ENCODE measurements around the gene VRK1. TPM values are rescaled to one million over a fixed set of nuclear protein-coding genes. Genes with fewer than 3 reads are reported as not detected.

VRK1 gene
- total and polyA plus RNA-seq, 4 donors = 1.8 to 50.4 (median 3.3) TPM

DNA sequence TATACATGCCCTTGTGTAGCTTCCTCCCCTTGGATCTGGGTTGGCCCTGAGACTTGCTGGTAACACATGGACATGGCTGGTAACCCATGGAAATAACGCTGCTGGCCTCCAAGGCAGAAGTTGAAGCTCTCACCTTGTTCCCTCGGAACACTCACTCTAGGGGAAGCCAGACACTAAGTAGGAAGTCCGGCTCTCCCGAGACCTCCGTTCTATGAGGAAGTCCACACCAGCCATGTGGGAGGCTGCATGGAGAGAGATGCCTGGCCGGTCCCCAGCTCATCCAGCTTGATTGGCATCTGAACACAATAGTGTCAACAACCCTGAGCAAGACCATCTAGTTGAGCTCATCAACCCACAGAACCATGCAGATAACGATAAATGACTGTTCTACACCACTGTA, 39.7 kb upstream of the VRK1 start:
- no peaks in the 10 kb centered on the region for H3K36me3 ChIP-seq (ENCODE audit: control insufficient read depth in 4 of 4, insufficient read depth in 3 of 4, low read depth in 1 of 4, low read length in 3 of 4)
- no peaks in the 10 kb centered on the region for H3K4me1 ChIP-seq (ENCODE audit: control insufficient read depth in 4 of 4, insufficient read depth in 4 of 4, low read length in 3 of 4)
- no peak for DNase-seq (ENCODE audit: low spot score)
- TF ChIP-seq HNF4A (conservative IDR thresholded peaks at IDR 0.05) = no peak
- TF ChIP-seq HNF4G (IDR thresholded peaks at IDR 0.05) = no peak
- no peak for TF ChIP-seq FOXA2 (IDR thresholded peaks at IDR 0.05)
- TF ChIP-seq GABPA (IDR thresholded peaks at IDR 0.05 in 1 of 2, conservative IDR thresholded peaks at IDR 0.05 in 1 of 2) = no peak
- TF ChIP-seq, protein P1, sequence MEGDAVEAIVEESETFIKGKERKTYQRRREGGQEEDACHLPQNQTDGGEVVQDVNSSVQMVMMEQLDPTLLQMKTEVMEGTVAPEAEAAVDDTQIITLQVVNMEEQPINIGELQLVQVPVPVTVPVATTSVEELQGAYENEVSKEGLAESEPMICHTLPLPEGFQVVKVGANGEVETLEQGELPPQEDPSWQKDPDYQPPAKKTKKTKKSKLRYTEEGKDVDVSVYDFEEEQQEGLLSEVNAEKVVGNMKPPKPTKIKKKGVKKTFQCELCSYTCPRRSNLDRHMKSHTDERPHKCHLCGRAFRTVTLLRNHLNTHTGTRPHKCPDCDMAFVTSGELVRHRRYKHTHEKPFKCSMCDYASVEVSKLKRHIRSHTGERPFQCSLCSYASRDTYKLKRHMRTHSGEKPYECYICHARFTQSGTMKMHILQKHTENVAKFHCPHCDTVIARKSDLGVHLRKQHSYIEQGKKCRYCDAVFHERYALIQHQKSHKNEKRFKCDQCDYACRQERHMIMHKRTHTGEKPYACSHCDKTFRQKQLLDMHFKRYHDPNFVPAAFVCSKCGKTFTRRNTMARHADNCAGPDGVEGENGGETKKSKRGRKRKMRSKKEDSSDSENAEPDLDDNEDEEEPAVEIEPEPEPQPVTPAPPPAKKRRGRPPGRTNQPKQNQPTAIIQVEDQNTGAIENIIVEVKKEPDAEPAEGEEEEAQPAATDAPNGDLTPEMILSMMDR (IDR thresholded peaks at IDR 0.05; ENCODE audit: low read depth, low read length, missing input control) = no peak
- TF ChIP-seq RXRA (IDR thresholded peaks at IDR 0.05) = no peak
- no peak for TF ChIP-seq SP1 (IDR thresholded peaks at IDR 0.05)
- TF ChIP-seq, protein P2, sequence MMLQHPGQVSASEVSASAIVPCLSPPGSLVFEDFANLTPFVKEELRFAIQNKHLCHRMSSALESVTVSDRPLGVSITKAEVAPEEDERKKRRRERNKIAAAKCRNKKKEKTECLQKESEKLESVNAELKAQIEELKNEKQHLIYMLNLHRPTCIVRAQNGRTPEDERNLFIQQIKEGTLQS (IDR thresholded peaks at IDR 0.05) = no peak
- TF ChIP-seq RAD21 (IDR thresholded peaks at IDR 0.05) = no peak
- WGBS = 64% methylated on average over 7 of the region's 7 CpGs
- H3K27ac ChIP-seq (ENCODE audit: low read depth in 1 of 2, low read length in 2 of 2) = no peak overlapping the region
- H3K9ac ChIP-seq (ENCODE audit: low read depth in 1 of 2, low read length in 2 of 2) = no peak overlapping the region
- no peak overlapping the region for H3K4me3 ChIP-seq (ENCODE audit: low read depth in 1 of 3, low read length in 3 of 3)
- no peaks in the 10 kb centered on the region for H3K9me3 ChIP-seq (ENCODE audit: control insufficient read depth in 4 of 4, low read length in 3 of 4)
- H3K27me3 ChIP-seq (ENCODE audit: control insufficient read depth in 4 of 4, insufficient read depth in 4 of 4, low read length in 3 of 4) = peaks cover 0 to 6% (median 3%) of the 10 kb centered on the region in 4 donors

DNA sequence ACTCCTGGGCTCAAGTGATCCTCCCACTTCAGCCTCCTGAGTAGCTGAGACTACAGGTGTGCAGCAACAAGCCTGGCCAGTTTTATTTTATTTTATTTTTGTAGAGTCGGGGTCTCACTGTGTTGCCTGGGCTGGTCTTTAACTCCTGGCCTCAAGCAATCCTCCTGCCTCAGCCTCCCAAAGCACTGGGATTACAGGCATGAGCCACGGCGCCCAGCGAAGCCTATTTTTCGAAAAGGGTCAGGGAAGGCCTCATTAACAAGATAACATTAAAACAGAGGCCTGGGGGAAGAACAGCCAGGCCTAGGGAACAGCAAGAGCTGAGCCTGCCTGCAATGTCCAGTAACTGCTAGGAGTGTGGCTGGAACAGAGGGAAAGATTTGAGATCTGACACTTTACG, 36.1 kb upstream of the VRK1 start:
- TF ChIP-seq FOXA1 (IDR thresholded peaks at IDR 0.05) = no peak
- TF ChIP-seq, protein P3, sequence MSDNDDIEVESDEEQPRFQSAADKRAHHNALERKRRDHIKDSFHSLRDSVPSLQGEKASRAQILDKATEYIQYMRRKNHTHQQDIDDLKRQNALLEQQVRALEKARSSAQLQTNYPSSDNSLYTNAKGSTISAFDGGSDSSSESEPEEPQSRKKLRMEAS (IDR thresholded peaks at IDR 0.05) = no peak
- Histone ChIP-seq H3K9ac (ENCODE audit: low read depth in 1 of 2, low read length in 2 of 2) (no peak overlapping the region), H3K27ac (ENCODE audit: low read depth in 1 of 2, low read length in 2 of 2) (no peak overlapping the region), H3K4me1 (ENCODE audit: control insufficient read depth in 4 of 4, insufficient read depth in 4 of 4, low read length in 3 of 4) (peaks cover 0 to 2% (median 0%) of the 10 kb centered on the region in 4 donors), H3K27me3 (ENCODE audit: control insufficient read depth in 4 of 4, insufficient read depth in 4 of 4, low read length in 3 of 4) (peaks cover 0 to 4% (median 2%) of the 10 kb centered on the region in 4 donors), H3K36me3 (ENCODE audit: control insufficient read depth in 4 of 4, insufficient read depth in 3 of 4, low read depth in 1 of 4, low read length in 3 of 4) (no peaks in the 10 kb centered on the region), H3K4me3 (ENCODE audit: low read depth in 1 of 3, low read length in 3 of 3) (no peak overlapping the region), H3K9me3 (ENCODE audit: control insufficient read depth in 4 of 4, low read length in 3 of 4) (no peaks in the 10 kb centered on the region)
- 88% methylated on average over 6 of the region's 6 CpGs for WGBS
- no peak for DNase-seq (ENCODE audit: low spot score)

DNA sequence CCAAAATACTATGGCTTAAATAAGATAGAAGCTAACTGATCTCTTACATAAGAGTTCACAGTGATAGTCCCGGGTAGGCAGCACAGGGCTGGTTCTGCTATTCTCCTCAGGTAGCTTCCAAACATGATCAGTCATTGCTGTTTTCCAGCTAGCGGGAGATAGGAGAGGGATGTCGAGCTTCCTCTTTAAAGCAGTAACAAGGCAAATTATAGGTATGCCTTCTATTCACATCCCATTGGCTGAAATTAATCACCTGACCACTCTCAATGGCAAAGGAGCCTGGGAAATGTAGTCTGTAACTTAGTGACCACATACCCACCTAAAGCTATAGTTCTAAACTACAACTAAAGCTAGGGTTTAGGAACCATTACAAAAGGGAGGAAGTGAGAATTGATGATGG, 34.5 kb upstream of the VRK1 start:
- no peak for DNase-seq (ENCODE audit: low spot score)
- H3K27ac ChIP-seq (ENCODE audit: low read depth in 1 of 2, low read length in 2 of 2) = no peak overlapping the region
- H3K27me3 ChIP-seq (ENCODE audit: control insufficient read depth in 4 of 4, insufficient read depth in 4 of 4, low read length in 3 of 4) = peaks cover 0 to 4% (median 0%) of the 10 kb centered on the region in 4 donors
- no peak overlapping the region for H3K9ac ChIP-seq (ENCODE audit: low read depth in 1 of 2, low read length in 2 of 2)
- H3K4me3 ChIP-seq (ENCODE audit: low read depth in 1 of 3, low read length in 3 of 3) = no peak overlapping the region
- peaks cover 0 to 2% (median 0%) of the 10 kb centered on the region in 4 donors for H3K4me1 ChIP-seq (ENCODE audit: control insufficient read depth in 4 of 4, insufficient read depth in 4 of 4, low read length in 3 of 4)
- 6% methylated on average over 3 of the region's 3 CpGs for WGBS
- H3K9me3 ChIP-seq (ENCODE audit: control insufficient read depth in 4 of 4, low read length in 3 of 4) = no peaks in the 10 kb centered on the region
- no peaks in the 10 kb centered on the region for H3K36me3 ChIP-seq (ENCODE audit: control insufficient read depth in 4 of 4, insufficient read depth in 3 of 4, low read depth in 1 of 4, low read length in 3 of 4)
- TF ChIP-seq, protein P4, sequence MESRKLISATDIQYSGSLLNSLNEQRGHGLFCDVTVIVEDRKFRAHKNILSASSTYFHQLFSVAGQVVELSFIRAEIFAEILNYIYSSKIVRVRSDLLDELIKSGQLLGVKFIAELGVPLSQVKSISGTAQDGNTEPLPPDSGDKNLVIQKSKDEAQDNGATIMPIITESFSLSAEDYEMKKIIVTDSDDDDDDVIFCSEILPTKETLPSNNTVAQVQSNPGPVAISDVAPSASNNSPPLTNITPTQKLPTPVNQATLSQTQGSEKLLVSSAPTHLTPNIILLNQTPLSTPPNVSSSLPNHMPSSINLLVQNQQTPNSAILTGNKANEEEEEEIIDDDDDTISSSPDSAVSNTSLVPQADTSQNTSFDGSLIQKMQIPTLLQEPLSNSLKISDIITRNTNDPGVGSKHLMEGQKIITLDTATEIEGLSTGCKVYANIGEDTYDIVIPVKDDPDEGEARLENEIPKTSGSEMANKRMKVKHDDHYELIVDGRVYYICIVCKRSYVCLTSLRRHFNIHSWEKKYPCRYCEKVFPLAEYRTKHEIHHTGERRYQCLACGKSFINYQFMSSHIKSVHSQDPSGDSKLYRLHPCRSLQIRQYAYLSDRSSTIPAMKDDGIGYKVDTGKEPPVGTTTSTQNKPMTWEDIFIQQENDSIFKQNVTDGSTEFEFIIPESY (IDR thresholded peaks at IDR 0.05) = no peak
- TF ChIP-seq, protein P2 (IDR thresholded peaks at IDR 0.05) = no peak
- TF ChIP-seq, protein P1 (IDR thresholded peaks at IDR 0.05; ENCODE audit: low read depth, low read length, missing input control) = no peak
- no peak for TF ChIP-seq TAF1 (conservative IDR thresholded peaks at IDR 0.05)
- TF ChIP-seq RAD21 (IDR thresholded peaks at IDR 0.05) = no peak
- TF ChIP-seq SP1 (IDR thresholded peaks at IDR 0.05) = no peak
- TF ChIP-seq EGR1 (IDR thresholded peaks at IDR 0.05; ENCODE audit: low read depth in 2 of 2) = no peak
- TF ChIP-seq JUND (IDR thresholded peaks at IDR 0.05) = no peak
- TF ChIP-seq HNF4A (conservative IDR thresholded peaks at IDR 0.05) = no peak
- TF ChIP-seq, protein P5, sequence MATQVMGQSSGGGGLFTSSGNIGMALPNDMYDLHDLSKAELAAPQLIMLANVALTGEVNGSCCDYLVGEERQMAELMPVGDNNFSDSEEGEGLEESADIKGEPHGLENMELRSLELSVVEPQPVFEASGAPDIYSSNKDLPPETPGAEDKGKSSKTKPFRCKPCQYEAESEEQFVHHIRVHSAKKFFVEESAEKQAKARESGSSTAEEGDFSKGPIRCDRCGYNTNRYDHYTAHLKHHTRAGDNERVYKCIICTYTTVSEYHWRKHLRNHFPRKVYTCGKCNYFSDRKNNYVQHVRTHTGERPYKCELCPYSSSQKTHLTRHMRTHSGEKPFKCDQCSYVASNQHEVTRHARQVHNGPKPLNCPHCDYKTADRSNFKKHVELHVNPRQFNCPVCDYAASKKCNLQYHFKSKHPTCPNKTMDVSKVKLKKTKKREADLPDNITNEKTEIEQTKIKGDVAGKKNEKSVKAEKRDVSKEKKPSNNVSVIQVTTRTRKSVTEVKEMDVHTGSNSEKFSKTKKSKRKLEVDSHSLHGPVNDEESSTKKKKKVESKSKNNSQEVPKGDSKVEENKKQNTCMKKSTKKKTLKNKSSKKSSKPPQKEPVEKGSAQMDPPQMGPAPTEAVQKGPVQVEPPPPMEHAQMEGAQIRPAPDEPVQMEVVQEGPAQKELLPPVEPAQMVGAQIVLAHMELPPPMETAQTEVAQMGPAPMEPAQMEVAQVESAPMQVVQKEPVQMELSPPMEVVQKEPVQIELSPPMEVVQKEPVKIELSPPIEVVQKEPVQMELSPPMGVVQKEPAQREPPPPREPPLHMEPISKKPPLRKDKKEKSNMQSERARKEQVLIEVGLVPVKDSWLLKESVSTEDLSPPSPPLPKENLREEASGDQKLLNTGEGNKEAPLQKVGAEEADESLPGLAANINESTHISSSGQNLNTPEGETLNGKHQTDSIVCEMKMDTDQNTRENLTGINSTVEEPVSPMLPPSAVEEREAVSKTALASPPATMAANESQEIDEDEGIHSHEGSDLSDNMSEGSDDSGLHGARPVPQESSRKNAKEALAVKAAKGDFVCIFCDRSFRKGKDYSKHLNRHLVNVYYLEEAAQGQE (IDR thresholded peaks at IDR 0.05) = no peak
- no peak for TF ChIP-seq GABPA (IDR thresholded peaks at IDR 0.05 in 1 of 2, conservative IDR thresholded peaks at IDR 0.05 in 1 of 2)
- TF ChIP-seq, protein P3 (IDR thresholded peaks at IDR 0.05) = no peak
- no peak for TF ChIP-seq NR2F2 (IDR thresholded peaks at IDR 0.05)

Data from liver (tissue), 9 donors.